GM13977 (cell line): Measurements from ENCODE around the gene TFAP2A.

ENCODE experiments used
- DNase-seq: peaks from one replicate; pipeline ENCODE4 v3.0.0; 2012; ENCODE audit warnings: low spot score
- CTCF ChIP-seq: IDR thresholded peaks from 2 replicates; pipeline ENCODE4 v1.5.1; 2012; ENCODE audit warnings: mild to moderate bottlenecking, control low read depth; ENCODE audit not compliant: insufficient read depth; ENCODE audit errors: extremely low read depth, missing control alignments
- in situ Hi-C: fragments of 300-500 bp; cut with MboI; formaldehyde crosslinking; loops from one replicate; pipeline ENCODE4 v1.12.0; 2022; ENCODE audit warnings: low sequenced_read_pairs, low pct_unique_long_range_greater_than_20kb, mixed read lengths, inconsistent platforms; ENCODE audit not compliant: unreplicated experiment

The TFAP2A gene

GRCh38 chr6:10381830-10382208, 33.1 kb downstream of the TFAP2A start:
- DNase-seq, result no peak

GRCh38 chr6:10381133-10381829, 33.6 kb downstream of the TFAP2A start:
- peak; percentile 59 for DNase-seq
- in situ Hi-C loops, result no loop called here
- TF ChIP-seq CTCF, result peak; percentile 21

More at GRCh38 chr6:10381830-10382208, 33.1 kb downstream of the TFAP2A start:
- TF ChIP-seq CTCF, result no peak
- in situ Hi-C loops, result no loop called here

GRCh38 chr6:10375391-10375969, 39.4 kb downstream of the TFAP2A start:
- in situ Hi-C loops, result no loop called here
- TF ChIP-seq CTCF, result no peak
- no peak for DNase-seq

GRCh38 chr6:10373642-10374359, 41.1 kb downstream of the TFAP2A start:
- DNase-seq, result no peak
- in situ Hi-C loops, result no loop called here
- no peak for TF ChIP-seq CTCF

- in situ Hi-C loops, result no loop called here
- TF ChIP-seq CTCF, result no peak
- no peak for DNase-seq
Measured at GRCh38 chr6:10369896-10370295, 45.0 kb downstream of the TFAP2A start.

GRCh38 chr6:10368861-10369260, 46.0 kb downstream of the TFAP2A start:
- TF ChIP-seq CTCF, result no peak
- in situ Hi-C loops, result no loop called here
- no peak for DNase-seq
